Stimulated activated CD8-positive, alpha-beta memory T cell treated with anti-CD3 and anti-CD28 coated beads, Interleukin-4, amount 100 ng/mL, for 1 hour (primary cell): ENCODE results near the gene MYMK.
"Not testable (repeated sequence)": the region's sequence is repeated elsewhere in the genome, so short reads cannot be mapped to it uniquely, and the experiment has no call there.

Experiments
- DNase-seq, 2 donors: peaks; one replicate each; pipeline ENCODE4 v3.0.0-alpha.2; 2020; ENCODE audit warnings: low read depth in 2 of 2, low spot score in 1 of 2

MYMK gene

DNA sequence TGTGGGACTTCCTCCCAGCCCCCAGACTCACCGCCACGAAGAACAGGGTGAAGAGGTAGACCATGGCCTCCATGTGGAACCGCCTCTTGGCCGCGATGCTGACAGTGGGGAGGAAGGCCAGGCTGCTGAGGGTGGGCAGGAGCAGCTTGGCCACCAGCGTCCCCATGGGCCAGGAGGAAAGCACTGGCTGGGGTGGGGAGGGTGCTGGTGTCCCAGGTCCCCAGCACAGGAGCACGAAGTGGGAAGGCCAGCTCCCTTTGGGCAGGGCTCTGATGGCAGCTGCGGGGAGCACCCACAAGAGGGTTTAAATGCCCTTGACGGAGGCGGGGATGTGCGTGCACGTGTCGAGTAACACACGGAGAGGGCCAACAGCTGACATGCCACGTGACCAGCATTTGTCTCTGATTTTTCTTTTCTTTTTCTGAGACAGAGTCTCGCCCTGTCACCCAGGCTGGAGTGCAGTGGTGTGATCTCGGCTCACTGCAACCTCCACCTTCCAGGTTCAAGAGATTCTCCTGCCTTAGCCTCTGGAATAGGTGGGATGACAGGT is at the start of gene MYMK:
TSS of gene MYMK (minus strand) at position 281 of the 550 bp plus-strand sequence. CDS start at position 166, 115 bp downstream.
- DNase-seq: no peak

- DNase-seq: no peak
Observed at GRCh38 chr9:133573791-133574515, 49.2 kb upstream of the MYMK start.

DNA sequence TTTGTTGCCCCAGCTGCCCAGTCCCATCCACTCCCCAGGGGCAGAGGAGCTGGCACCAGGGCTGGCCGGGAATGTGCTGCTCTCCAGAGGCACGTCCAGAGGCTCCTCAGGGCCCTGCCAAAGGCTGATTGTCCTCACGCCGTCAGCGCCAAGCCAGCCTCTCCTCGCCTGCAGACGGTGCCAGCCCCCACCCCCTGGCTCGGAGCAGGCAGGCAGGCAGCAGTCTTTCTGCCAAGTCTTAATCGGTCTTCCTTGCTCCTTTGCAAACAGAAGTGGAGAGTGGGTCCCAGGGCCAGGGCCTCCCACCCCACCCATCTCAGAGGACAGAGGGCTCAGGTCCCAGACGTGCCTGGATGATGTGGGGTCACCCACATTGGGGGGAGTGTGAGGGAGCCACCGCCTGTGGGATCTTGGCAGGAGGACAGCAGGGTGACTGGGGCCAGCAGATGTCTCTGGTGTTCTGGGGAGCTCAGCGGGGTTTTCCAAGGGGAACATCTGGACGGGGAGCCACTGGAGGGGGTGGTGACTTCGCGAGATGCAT is 48.1 kb upstream of the MYMK start:
- no peak for DNase-seq

GRCh38 chr9:133571896-133572595 is 47.3 kb upstream of the MYMK start:
- no peak for DNase-seq

DNA sequence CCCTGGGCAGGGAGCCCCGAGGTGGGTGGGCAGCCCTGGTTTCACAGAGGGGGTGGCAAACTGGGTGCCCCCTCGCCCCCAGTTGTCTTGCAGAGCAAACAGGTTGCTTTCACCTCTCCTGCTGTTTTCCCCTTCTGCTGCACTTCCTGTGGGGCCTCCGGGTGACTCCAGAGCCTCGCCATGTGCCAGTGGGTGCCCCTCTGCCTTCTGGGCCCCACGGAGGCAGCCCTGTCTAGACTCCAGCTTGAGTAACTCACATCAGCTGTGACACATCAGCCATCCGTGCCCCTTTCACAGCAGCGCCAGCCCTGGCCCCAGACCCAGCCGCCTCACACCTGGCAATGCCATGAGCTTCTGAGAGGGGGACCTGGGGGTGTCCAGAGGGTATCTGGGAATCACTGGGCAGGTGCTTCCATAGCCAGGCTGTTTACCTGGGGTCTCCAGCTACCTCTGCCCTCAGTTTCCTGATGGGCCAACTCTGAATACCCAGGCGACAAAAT is 46.7 kb upstream of the MYMK start:
- no peak for DNase-seq

- DNase-seq: no peak
Observed at GRCh38 chr9:133570691-133571080, 45.9 kb upstream of the MYMK start.

- DNase-seq: no peak
Observed at GRCh38 chr9:133569891-133570690, 45.3 kb upstream of the MYMK start.

- no peak for DNase-seq
Observed at GRCh38 chr9:133569121-133569785, 44.5 kb upstream of the MYMK start.

DNA sequence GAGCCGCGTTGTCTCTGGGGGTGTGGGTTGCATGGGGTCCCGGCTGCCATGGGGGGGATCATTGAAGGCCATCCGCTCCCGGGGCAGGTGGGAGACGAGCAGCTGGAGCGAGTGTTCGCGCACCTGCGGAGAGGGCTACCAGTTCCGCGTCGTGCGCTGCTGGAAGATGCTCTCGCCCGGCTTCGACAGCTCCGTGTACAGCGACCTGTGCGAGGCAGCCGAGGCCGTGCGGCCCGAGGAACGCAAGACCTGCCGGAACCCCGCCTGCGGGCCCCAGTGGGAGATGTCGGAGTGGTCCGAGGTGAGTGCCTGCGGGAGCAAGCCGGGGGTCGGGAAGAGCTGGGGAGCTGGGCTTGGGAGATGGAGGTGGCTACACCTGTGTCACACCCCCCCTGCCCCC is 43.4 kb upstream of the MYMK start:
- DNase-seq: no peak

- no peak for DNase-seq
Observed at GRCh38 chr9:133566817-133567216, 42.1 kb upstream of the MYMK start.

- no peak for DNase-seq
Observed at GRCh38 chr9:133566382-133566781, 41.6 kb upstream of the MYMK start.

DNA sequence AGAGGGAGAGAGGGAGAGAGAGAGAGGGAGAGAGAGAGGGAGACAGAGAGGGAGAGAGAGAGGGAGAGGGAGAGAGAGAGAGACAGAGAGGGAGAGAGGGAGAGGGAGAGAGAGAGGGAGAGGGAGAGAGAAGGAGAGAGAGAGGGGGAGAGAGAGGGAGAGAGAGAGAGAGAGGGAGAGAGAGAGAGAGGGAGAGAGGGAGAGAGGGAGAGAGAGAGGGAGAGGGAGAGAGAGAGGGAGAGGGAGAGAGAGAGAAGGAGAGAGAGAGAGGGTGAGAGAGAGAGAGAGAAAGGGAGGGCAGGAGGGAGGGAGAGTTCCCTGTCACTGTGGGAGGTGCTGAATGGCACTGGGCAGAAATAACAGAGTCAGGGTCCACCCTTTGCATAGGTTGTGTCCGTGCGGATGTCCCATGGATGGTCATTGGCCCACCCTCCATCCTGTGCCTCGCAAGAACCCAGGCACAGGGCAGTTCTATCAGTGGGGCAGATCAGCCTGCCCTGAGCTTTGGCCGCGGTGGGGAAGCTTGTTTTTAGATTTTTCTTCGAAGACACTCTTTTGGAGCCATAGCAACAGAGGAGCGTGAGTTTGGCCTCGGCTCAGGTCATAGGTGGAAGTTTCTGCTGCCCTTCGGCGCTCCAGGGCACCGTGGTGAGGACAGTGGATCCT is 39.8 kb upstream of the MYMK start:
- DNase-seq: no peak

GRCh38 chr9:133563814-133564213 is 39.1 kb upstream of the MYMK start:
- not testable (repeated sequence) for DNase-seq

- no peak for DNase-seq
Observed at GRCh38 chr9:133563291-133563796, 38.6 kb upstream of the MYMK start.

DNA sequence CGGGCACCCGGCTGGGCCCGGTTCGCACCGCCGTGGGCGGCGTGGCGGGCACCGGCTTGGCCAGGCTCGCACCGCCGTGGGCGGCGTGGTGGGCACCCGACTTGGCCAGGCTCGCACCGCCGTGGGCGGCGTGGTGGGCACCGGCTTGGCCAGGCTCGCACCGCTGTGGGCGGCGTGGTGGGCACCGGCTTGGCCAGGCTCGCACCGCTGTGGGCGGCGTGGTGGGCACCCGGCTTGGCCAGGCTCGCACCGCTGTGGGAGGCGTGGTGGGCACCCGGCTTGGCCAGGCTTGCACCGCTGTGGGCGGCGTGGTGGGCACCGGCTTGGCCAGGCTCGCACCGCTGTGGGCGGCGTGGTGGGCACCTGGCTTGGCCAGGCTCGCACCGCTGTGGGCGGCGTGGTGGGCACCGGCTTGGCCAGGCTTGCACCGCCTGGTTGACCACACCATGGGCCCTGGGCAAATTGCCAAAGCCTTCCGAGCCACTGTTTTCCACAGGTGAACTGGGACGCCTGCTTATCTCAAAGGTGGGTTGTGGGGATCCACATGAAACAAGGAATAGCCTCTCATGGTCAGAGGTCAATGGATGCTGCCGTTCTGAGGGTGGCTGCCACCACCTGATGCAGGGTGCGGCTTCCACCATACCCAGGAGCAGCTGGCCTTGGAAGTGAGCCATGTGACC is 38.0 kb upstream of the MYMK start:
- DNase-seq: no peak

GRCh38 chr9:133561976-133562554 is 37.3 kb upstream of the MYMK start:
- DNase-seq: no peak

GRCh38 chr9:133560944-133561343 is 36.2 kb upstream of the MYMK start:
- DNase-seq: no peak

DNA sequence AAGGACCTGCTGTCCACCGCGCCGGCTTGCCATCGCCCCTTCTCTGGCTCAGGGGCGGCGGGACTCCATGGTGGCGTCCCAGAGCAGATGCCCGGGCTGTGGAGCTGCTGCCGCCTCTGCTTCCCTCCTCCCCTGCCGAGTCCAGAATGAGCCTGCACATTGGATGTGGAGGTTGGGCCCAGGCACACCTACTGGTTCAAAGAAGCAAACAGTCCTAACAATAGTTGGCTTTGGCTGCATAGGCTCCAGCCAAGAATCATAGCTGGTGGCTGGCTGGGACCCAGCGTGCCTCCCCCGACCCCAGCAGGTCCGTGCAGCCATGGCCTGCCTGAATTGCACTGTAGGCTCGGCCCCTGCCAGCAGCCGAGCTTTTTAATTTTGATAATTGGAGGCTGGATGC is 35.6 kb upstream of the MYMK start:
- no peak for DNase-seq
